Astrocyte (in vitro differentiated cells and primary cell): ENCODE results near the gene GNPTG. TPM values are rescaled to one million over a fixed set of nuclear protein-coding genes. Genes with fewer than 3 reads are reported as not detected.

Experiments used
- DNase-seq: peaks from one replicate; pipeline ENCODE4 v3.0.0-alpha.2; 2010; ENCODE audit warnings: low read depth
- FAIRE-seq: peaks from 2 replicates; lab custom pipeline; 2011; peaks lifted over from hg19 to GRCh38; lab: Jason Lieb, UNC
- H2AFZ ChIP-seq: 2 replicates; pipeline ENCODE4 v1.6.0; 2012; ENCODE audit warnings: low read depth, low read length, inconsistent platforms
- H3K27ac ChIP-seq: 2 replicates; pipeline ENCODE4 v1.5.1; 2011; ENCODE audit warnings: low read depth, low read length, inconsistent platforms
- H3K27me3 ChIP-seq: 2 replicates; pipeline ENCODE4 v1.6.0; 2011; ENCODE audit warnings: low read length, inconsistent platforms; ENCODE audit not compliant: insufficient read depth
- H3K36me3 ChIP-seq: 2 replicates; pipeline ENCODE4 v1.5.1; 2011; ENCODE audit warnings: low read length, inconsistent platforms; ENCODE audit not compliant: insufficient read depth
- H3K4me1 ChIP-seq: 2 replicates; pipeline ENCODE4 v1.5.1; 2011; ENCODE audit warnings: low read length, inconsistent platforms; ENCODE audit not compliant: insufficient read depth
- H3K4me2 ChIP-seq: 2 replicates; pipeline ENCODE4 v1.6.0; 2012; ENCODE audit warnings: low read length, inconsistent platforms
- H3K4me3 ChIP-seq: 2 replicates; pipeline ENCODE4 v1.5.1; 2011; ENCODE audit warnings: low read depth, mild to moderate bottlenecking, low read length, inconsistent platforms; ENCODE audit not compliant: insufficient read depth
- H3K79me2 ChIP-seq: 2 replicates; pipeline ENCODE4 v1.6.0; 2012; ENCODE audit warnings: mild to moderate bottlenecking, low read length, inconsistent platforms; ENCODE audit not compliant: insufficient read depth
- H3K9ac ChIP-seq: 2 replicates; pipeline ENCODE4 v1.6.0; 2012; ENCODE audit warnings: mild to moderate bottlenecking, low read length, inconsistent platforms
- H3K9me3 ChIP-seq: 2 replicates; pipeline ENCODE4 v1.5.1; 2012; ENCODE audit warnings: low read depth, mild to moderate bottlenecking, low read length, inconsistent platforms; ENCODE audit not compliant: insufficient read depth
- H4K20me1 ChIP-seq: 2 replicates; pipeline ENCODE4 v1.6.0; 2012; ENCODE audit warnings: low read length, inconsistent platforms; ENCODE audit not compliant: insufficient read depth
- H3K27ac Mint-ChIP-seq: one replicate; pipeline ENCODE4 v1.8.0; 2021; ENCODE audit warnings: mild to moderate bottlenecking, mixed read lengths; ENCODE audit not compliant: unreplicated experiment
- H3K27me3 Mint-ChIP-seq: one replicate; pipeline ENCODE4 v1.8.0; 2021; ENCODE audit warnings: low read depth, mixed read lengths; ENCODE audit not compliant: unreplicated experiment
- H3K36me3 Mint-ChIP-seq: one replicate; pipeline ENCODE4 v1.8.0; 2021; ENCODE audit warnings: low read depth, mixed read lengths; ENCODE audit not compliant: unreplicated experiment
- H3K4me1 Mint-ChIP-seq: one replicate; pipeline ENCODE4 v1.8.0; 2021; ENCODE audit warnings: low read depth, mixed read lengths; ENCODE audit not compliant: unreplicated experiment
- H3K4me3 Mint-ChIP-seq: one replicate; pipeline ENCODE4 v1.8.0; 2021; ENCODE audit warnings: mild to moderate bottlenecking, moderate library complexity, mixed read lengths; ENCODE audit not compliant: unreplicated experiment
- H3K9me3 Mint-ChIP-seq: one replicate; pipeline ENCODE4 v1.8.0; 2021; ENCODE audit warnings: mild to moderate bottlenecking, mixed read lengths; ENCODE audit not compliant: unreplicated experiment
- EZH2 ChIP-seq: IDR thresholded peaks from 2 replicates; pipeline ENCODE4 v1.6.1; 2012; ENCODE audit warnings: mild to moderate bottlenecking, low read length, inconsistent platforms; ENCODE audit not compliant: insufficient read depth
- total RNA-seq: library from RNA; stranded (reverse); gene quantifications from 2 replicates; pipeline ENCODE4 v1.2.1, GENCODE V29; 2021
- TF ChIP-seq, protein P1 (sequence below): IDR thresholded peaks from 2 replicates; pipeline ENCODE4 v1.5.1; 2011; ENCODE audit warnings: low read depth, mild to moderate bottlenecking, inconsistent platforms, low read length, moderate library complexity; ENCODE audit not compliant: insufficient read depth

GNPTG gene
- total RNA-seq, 1 donor from 2014 or later = 45.5 TPM

DNA sequence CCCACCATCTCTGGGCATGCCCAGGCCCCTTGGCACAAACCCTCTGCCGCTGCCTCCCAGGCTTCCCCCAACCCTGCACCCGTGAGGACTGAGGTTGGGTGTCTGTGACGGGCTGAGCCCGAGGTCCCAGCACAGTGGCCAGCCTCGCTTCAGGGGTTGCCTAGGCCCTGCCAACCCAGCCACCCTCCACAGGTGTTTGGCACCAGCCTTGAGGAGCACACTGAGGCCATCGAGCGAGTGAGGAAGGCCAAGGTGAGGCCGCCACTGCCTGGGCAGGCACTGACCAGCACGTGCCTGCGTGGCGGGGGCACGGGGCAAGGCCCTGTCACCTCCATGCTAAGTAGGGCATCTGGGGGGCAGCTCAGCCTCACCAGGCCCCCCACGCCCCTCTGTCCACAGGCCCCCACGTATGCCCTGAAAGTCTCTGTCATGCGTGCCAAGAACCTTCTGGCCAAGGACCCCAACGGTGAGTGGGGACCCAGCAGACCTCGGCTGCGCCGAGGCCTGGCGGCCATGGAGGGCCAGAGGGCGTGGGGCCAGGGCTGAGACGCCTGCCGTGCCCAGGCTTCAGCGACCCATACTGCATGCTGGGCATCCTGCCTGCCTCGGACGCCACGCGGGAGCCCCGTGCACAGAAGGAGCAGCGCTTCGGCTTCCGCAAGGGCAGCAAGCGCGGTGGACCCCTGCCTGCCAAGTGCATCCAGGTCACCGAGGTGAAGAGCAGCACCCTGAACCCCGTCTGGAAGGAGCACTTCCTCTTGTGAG, 10.8 kb upstream of the GNPTG start:
- H3K4me3 Mint-ChIP-seq = no peak overlapping the region
- no peaks in the 10 kb centered on the region for H3K4me1 ChIP-seq
- peaks cover 19% of the 10 kb centered on the region for H3K27me3 Mint-ChIP-seq
- no peaks in the 10 kb centered on the region for H3K36me3 ChIP-seq
- no peak overlapping the region for H3K27ac Mint-ChIP-seq
- H3K4me2 ChIP-seq = no peak overlapping the region
- no peak for FAIRE-seq
- TF ChIP-seq EZH2 = no peak
- TF ChIP-seq, protein P1, sequence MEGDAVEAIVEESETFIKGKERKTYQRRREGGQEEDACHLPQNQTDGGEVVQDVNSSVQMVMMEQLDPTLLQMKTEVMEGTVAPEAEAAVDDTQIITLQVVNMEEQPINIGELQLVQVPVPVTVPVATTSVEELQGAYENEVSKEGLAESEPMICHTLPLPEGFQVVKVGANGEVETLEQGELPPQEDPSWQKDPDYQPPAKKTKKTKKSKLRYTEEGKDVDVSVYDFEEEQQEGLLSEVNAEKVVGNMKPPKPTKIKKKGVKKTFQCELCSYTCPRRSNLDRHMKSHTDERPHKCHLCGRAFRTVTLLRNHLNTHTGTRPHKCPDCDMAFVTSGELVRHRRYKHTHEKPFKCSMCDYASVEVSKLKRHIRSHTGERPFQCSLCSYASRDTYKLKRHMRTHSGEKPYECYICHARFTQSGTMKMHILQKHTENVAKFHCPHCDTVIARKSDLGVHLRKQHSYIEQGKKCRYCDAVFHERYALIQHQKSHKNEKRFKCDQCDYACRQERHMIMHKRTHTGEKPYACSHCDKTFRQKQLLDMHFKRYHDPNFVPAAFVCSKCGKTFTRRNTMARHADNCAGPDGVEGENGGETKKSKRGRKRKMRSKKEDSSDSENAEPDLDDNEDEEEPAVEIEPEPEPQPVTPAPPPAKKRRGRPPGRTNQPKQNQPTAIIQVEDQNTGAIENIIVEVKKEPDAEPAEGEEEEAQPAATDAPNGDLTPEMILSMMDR = no peak
- H3K79me2 ChIP-seq = no peaks in the 10 kb centered on the region
- H3K27me3 ChIP-seq = peaks cover 9% of the 10 kb centered on the region
- H3K27ac ChIP-seq = no peak overlapping the region
- peaks cover 5% of the 10 kb centered on the region for H3K4me1 Mint-ChIP-seq
- H3K36me3 Mint-ChIP-seq = no peaks in the 10 kb centered on the region
- H3K9ac ChIP-seq = no peak overlapping the region
- H3K4me3 ChIP-seq = no peak overlapping the region
- no peak overlapping the region for H2AFZ ChIP-seq
- no peaks in the 10 kb centered on the region for H3K9me3 ChIP-seq
- H4K20me1 ChIP-seq = no peaks in the 10 kb centered on the region
- H3K9me3 Mint-ChIP-seq = no peaks in the 10 kb centered on the region
- no peak for DNase-seq

DNA sequence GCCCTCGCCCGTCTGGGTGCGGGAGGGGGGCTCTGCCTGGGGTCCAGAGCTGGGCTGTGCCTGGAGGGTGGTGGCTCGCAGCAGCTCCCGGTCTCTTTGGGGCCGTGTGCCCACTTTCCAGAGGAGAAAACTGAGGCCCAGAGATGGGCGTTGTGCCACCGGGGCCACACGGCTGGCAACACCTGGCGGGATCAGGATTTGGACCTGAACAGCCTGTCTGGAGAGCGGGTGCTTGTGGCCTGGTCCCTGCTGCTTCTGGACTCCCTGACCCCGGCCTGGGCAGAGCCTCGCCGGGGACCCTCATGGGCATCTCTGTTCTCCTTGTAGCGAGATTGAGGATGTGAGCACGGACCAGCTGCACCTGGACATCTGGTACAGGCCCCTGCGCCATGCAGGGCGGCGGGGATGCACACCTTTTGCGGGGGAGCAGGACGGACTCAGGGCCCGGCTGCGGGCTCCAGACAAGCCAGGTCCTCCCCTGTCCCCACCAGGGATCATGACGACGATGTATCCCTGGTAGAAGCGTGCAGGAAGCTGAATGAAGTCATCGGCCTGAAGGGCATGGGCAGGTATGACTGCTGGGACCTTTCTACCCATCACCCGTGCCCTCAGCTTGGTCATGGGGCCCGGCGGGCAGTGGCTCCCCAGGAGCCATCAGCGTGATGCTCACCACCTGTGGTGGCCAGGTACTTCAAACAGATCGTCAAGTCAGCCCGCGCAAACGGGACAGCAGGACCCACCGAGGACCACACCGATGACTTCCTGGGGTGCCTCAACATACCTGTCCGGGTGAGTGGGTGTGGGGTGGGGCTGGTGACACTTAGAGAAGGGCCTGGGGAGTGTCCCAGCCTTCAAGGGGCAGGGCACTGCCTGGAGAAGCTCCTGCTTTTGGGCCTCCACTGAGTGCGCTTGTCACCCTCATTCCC, 10.0 kb upstream of the GNPTG start:
- Histone ChIP-seq H3K4me3 (no peak overlapping the region), H3K9me3 (no peaks in the 10 kb centered on the region), H3K79me2 (no peaks in the 10 kb centered on the region), H3K4me2 (no peak overlapping the region), H3K27me3 (peaks cover under 1% of the 10 kb centered on the region), H3K27ac (no peak overlapping the region), H3K9ac (no peak overlapping the region), H3K4me1 (no peaks in the 10 kb centered on the region), H2AFZ (no peak overlapping the region), H3K36me3 (no peaks in the 10 kb centered on the region), H4K20me1 (no peaks in the 10 kb centered on the region)
- TF ChIP-seq EZH2 = no peak
- TF ChIP-seq, protein P1 = no peak
- peaks cover 10% of the 10 kb centered on the region for H3K27me3 Mint-ChIP-seq
- FAIRE-seq (no peak), DNase-seq (no peak)
- peaks cover 5% of the 10 kb centered on the region for H3K4me1 Mint-ChIP-seq
- H3K27ac Mint-ChIP-seq = no peak overlapping the region
- no peaks in the 10 kb centered on the region for H3K9me3 Mint-ChIP-seq
- H3K4me3 Mint-ChIP-seq = no peak overlapping the region
- H3K36me3 Mint-ChIP-seq = no peaks in the 10 kb centered on the region
